Osteoblast (primary cell): ENCODE data around the gene SLC4A3. TPM values are rescaled to one million over a fixed set of nuclear protein-coding genes. Genes with fewer than 3 reads are reported as not detected.

Experiments used
- DNase-seq: peaks from one replicate; pipeline ENCODE4 v3.0.0; 2011; ENCODE audit warnings: low spot score, mixed read lengths; ENCODE audit not compliant: insufficient read length; ENCODE audit errors: missing footprints
- H2AFZ ChIP-seq: 2 replicates; pipeline ENCODE4 v1.6.0; 2011; ENCODE audit warnings: mild to moderate bottlenecking, low read length
- H3K27ac ChIP-seq: 2 replicates; pipeline ENCODE4 v1.5.1; 2011; ENCODE audit warnings: mild to moderate bottlenecking, low read depth, low read length, moderate library complexity
- H3K27me3 ChIP-seq: 2 replicates; pipeline ENCODE4 v1.6.0; 2012; ENCODE audit warnings: mild to moderate bottlenecking, control low read depth, inconsistent platforms, low read length, moderate library complexity; ENCODE audit not compliant: insufficient read depth
- H3K36me3 ChIP-seq: 2 replicates; pipeline ENCODE4 v1.5.1; 2011; ENCODE audit warnings: mild to moderate bottlenecking, low read length, control low read depth, moderate library complexity; ENCODE audit not compliant: insufficient read depth
- H3K4me1 ChIP-seq: 2 replicates; pipeline ENCODE4 v1.5.1; 2011; ENCODE audit warnings: mild to moderate bottlenecking, low read length, control low read depth, moderate library complexity; ENCODE audit not compliant: insufficient read depth
- H3K4me2 ChIP-seq: 2 replicates; pipeline ENCODE4 v1.6.0; 2011; ENCODE audit warnings: mild to moderate bottlenecking, low read length; ENCODE audit not compliant: insufficient read depth
- H3K4me3 ChIP-seq: fragments of 200-600 bp; sonication (generic); 3 replicates; pipeline ENCODE4 v1.5.1; 2012; ENCODE audit warnings: mild to moderate bottlenecking, low read length, inconsistent platforms; ENCODE audit not compliant: insufficient read depth
- H3K79me2 ChIP-seq: 2 replicates; pipeline ENCODE4 v1.6.0; 2012; ENCODE audit warnings: mild to moderate bottlenecking, low read length, control low read depth, inconsistent platforms; ENCODE audit not compliant: insufficient read depth
- H3K9me3 ChIP-seq: 2 replicates; pipeline ENCODE4 v1.5.1; 2011; ENCODE audit warnings: low read depth, low read length, control low read depth
- H4K20me1 ChIP-seq: 2 replicates; pipeline ENCODE4 v1.6.0; 2012; ENCODE audit warnings: mild to moderate bottlenecking, low read length, control low read depth; ENCODE audit not compliant: insufficient read depth
- CTCF ChIP-seq: IDR thresholded peaks from 2 replicates; pipeline ENCODE4 v1.5.1; 2011; ENCODE audit warnings: mild to moderate bottlenecking, low read depth, low read length, moderate library complexity; ENCODE audit errors: extremely low read depth
- total RNA-seq: library from RNA; depleted of rRNA; stranded (reverse); fragments of >200 nt; gene quantifications from 2 replicates; pipeline ENCODE4 v1.2.3, GENCODE V29; 2012

The SLC4A3 gene
- total RNA-seq, 1 donor, result 2.5 TPM

- Histone ChIP-seq H3K4me3 (no peak overlapping the region), H4K20me1 (no peaks in the 10 kb centered on the region), H3K36me3 (peaks cover 26% of the 10 kb centered on the region), H3K27me3 (no peaks in the 10 kb centered on the region), H3K4me2 (no peak overlapping the region), H3K9me3 (no peaks in the 10 kb centered on the region), H3K4me1 (peaks cover under 1% of the 10 kb centered on the region), H2AFZ (no peak overlapping the region), H3K79me2 (peaks cover 3% of the 10 kb centered on the region), H3K27ac (no peak overlapping the region)
- TF ChIP-seq CTCF, result no peak
- no peak for DNase-seq
These were observed 23.7 kb upstream of the SLC4A3 start for GRCh38 chr2:219603771-219604170.

- no peaks in the 10 kb centered on the region for H4K20me1 ChIP-seq
- no peak overlapping the region for H3K27ac ChIP-seq
- H3K4me2 ChIP-seq, result no peak overlapping the region
- H3K36me3 ChIP-seq, result peaks cover 26% of the 10 kb centered on the region
- H3K4me3 ChIP-seq, result no peak overlapping the region
- no peaks in the 10 kb centered on the region for H3K79me2 ChIP-seq
- no peaks in the 10 kb centered on the region for H3K9me3 ChIP-seq
- H3K27me3 ChIP-seq, result no peaks in the 10 kb centered on the region
- H3K4me1 ChIP-seq, result no peaks in the 10 kb centered on the region
- peak; percentile 37 for DNase-seq
- no peak overlapping the region for H2AFZ ChIP-seq
- TF ChIP-seq CTCF, result no peak
These were observed 21.8 kb upstream of the SLC4A3 start for GRCh38 chr2:219605607-219605954.

GRCh38 chr2:219607931-219608330 lies 19.5 kb upstream of the SLC4A3 start:
- no peak overlapping the region for H3K4me3 ChIP-seq
- H3K27me3 ChIP-seq, result no peaks in the 10 kb centered on the region
- H3K27ac ChIP-seq, result no peak overlapping the region
- DNase-seq, result no peak
- no peaks in the 10 kb centered on the region for H3K79me2 ChIP-seq
- H2AFZ ChIP-seq, result no peak overlapping the region
- H4K20me1 ChIP-seq, result no peaks in the 10 kb centered on the region
- no peaks in the 10 kb centered on the region for H3K9me3 ChIP-seq
- TF ChIP-seq CTCF, result no peak
- H3K36me3 ChIP-seq, result peaks cover 15% of the 10 kb centered on the region
- H3K4me2 ChIP-seq, result no peak overlapping the region
- H3K4me1 ChIP-seq, result no peaks in the 10 kb centered on the region

- TF ChIP-seq CTCF, result no peak
- Histone ChIP-seq H2AFZ (no peak overlapping the region), H3K27me3 (no peaks in the 10 kb centered on the region), H3K9me3 (no peaks in the 10 kb centered on the region), H4K20me1 (no peaks in the 10 kb centered on the region), H3K36me3 (peaks cover 15% of the 10 kb centered on the region), H3K79me2 (no peaks in the 10 kb centered on the region), H3K4me1 (no peaks in the 10 kb centered on the region), H3K4me2 (no peak overlapping the region), H3K4me3 (no peak overlapping the region), H3K27ac (no peak overlapping the region)
- peak; percentile 11 for DNase-seq
These were observed 18.9 kb upstream of the SLC4A3 start for GRCh38 chr2:219608399-219608964.
